HFF-Myc (cell line): ENCODE data around the gene C1orf87.

Experiments
- DNase-seq: peaks from one replicate; pipeline ENCODE4 v3.0.0-alpha.2; 2011; ENCODE audit warnings: low read depth; ENCODE audit errors: extremely low read depth
- H3K4me3 ChIP-seq: replicated peaks from 2 replicates; pipeline ENCODE4 v1.5.1; 2011; ENCODE audit warnings: low read depth, mild to moderate bottlenecking, control low read depth, low read length
- CTCF ChIP-seq: IDR thresholded peaks from 2 replicates; pipeline ENCODE4 v1.5.1; 2012; ENCODE audit warnings: mild to moderate bottlenecking, low read depth, low read length, control low read depth; ENCODE audit errors: missing control alignments

Gene C1orf87

DNA sequence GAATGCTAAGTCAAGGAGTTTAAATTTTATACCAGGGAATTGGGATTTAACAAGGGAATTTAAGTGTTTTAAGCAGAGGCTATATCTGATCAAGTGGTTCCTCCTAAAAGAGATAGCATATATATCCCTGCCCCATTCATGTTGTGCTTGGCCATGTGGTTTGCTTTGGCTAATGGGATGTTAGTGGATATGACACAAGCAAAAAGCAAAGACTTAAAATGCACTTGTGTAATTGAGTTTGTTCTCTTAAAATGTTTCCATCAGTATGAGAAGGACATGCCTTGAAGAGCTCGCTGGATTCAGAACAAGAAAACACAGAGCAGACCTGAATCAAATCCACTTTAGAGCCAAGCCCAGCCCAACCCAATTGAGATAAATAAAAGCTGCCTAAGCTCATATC is 22.4 kb downstream of the C1orf87 start:
- TF ChIP-seq CTCF: no peak

GRCh38 chr1:60049188-60049587 is 24.4 kb downstream of the C1orf87 start:
- no peak for TF ChIP-seq CTCF

More for the DNA sequence above, 22.4 kb downstream of the C1orf87 start:
- no peak overlapping the region for H3K4me3 ChIP-seq
- no peak for DNase-seq

DNA sequence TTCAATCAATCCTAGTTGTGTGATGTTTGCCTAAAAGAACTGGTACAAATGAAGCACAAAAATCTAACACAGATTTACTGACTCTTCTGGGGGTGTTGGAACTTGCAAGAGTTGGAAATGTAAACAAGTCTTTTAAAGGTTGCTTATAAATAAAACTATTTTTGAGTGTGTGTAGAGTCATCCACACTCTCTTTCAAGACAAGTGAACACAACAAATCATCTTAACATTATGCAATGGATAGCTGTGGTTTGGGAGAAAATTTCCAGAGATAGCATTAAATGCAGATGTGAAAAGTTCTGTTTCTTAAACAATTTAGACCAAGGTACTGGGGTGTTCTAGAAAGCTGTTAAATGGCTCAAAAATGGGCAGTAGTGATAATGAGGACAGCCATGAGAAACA is 28.7 kb downstream of the C1orf87 start:
- H3K4me3 ChIP-seq: no peak overlapping the region
- no peak for TF ChIP-seq CTCF
- DNase-seq: no peak

More at GRCh38 chr1:60049188-60049587, 24.4 kb downstream of the C1orf87 start:
- no peak overlapping the region for H3K4me3 ChIP-seq
- DNase-seq: no peak

- no peak for DNase-seq
- no peak for TF ChIP-seq CTCF
- H3K4me3 ChIP-seq: no peak overlapping the region
These were observed 31.8 kb downstream of the C1orf87 start for GRCh38 chr1:60041783-60042182.

- no peak for DNase-seq
- no peak for TF ChIP-seq CTCF
- no peak overlapping the region for H3K4me3 ChIP-seq
These were observed 35.9 kb downstream of the C1orf87 start for GRCh38 chr1:60037669-60038068.

DNA sequence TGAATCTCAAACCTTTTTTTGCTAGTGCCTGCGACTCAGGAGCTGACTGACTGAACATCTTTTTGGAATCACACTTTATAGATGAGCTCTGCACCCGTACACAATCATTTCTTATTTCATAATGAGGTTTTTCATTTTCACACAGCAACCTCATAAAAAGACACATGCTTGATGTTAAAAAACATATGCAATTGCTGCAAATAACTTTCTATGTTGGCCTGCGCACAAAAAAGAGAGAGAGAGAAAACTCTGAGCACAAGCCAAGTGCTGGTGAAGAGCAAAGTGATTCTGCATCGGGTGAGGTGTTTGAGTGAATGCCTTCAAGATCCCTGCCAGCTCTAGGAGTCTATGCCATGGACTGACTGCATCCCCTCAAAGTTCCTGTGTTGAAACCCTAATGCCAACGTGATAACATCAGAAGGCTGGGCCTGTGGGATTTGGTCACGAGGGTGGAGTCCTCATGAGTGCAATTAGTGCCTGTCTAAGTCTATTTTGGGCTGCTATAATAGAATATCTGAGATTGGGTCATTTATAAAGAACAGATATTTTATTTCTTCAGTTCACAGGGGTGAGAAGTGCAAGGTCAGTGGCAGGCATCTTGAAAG is 36.6 kb downstream of the C1orf87 start:
- no peak overlapping the region for H3K4me3 ChIP-seq
- no peak for TF ChIP-seq CTCF
- no peak for DNase-seq

DNA sequence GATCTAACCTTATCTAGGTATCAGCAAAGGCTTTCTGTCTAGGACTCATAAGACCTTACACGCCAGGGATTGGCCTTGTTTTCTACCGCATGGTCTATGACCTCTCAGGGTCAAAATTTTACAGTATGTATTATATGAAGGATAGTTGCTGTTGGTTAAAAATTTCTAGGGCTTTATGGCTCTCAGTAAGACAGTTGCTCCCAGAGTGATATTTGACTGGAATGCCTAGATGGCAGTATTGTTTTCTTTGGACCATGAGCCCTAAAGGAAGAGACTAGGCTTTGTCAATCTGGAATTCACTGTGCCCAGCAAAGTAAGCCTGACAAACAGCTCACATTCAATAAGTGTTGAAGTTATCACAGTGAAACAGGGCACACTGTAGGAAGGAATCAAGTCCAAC is 37.6 kb downstream of the C1orf87 start:
- no peak for DNase-seq
- no peak for TF ChIP-seq CTCF
- H3K4me3 ChIP-seq: no peak overlapping the region
